ENCODE data around the gene ZNF217.
"Not testable (repeated sequence)": the region's sequence is repeated elsewhere in the genome, so short reads cannot be mapped to it uniquely, and the experiment has no call there.

The ZNF217 gene

DNA sequence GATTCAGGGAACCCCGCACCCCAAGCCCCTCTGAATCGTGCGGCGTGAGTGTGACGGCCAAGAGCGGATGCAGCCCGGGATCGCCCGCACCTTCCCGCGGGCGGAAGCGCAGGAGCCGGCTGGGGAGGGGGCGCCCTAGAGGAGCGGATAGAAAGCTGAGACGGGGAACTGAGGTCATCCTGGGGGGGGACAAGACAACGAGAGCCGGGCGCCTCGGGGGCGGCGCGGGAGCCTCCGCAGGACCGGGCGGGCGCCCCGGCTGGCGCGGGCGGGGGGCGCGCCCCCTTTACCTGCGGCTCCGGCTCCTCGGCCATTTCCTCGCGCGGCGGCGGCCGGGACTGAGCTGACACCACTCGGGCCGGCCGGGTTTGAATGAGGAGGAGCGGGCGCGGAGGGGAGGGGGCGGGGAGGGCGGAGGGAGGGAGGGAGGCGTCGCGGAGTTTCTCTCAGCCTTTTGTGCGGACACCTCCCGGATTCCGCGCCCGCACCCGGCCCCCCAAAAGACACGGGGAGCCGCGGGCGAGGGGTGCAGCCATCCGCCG is at the start of gene ZNF217:
TSS of gene ZNF217 (minus strand) at position 374 of the 542 bp plus-strand sequence. CDS start 11,013 bp downstream, outside the sequence.
- DNase-seq, result peak; percentile 81

DNA sequence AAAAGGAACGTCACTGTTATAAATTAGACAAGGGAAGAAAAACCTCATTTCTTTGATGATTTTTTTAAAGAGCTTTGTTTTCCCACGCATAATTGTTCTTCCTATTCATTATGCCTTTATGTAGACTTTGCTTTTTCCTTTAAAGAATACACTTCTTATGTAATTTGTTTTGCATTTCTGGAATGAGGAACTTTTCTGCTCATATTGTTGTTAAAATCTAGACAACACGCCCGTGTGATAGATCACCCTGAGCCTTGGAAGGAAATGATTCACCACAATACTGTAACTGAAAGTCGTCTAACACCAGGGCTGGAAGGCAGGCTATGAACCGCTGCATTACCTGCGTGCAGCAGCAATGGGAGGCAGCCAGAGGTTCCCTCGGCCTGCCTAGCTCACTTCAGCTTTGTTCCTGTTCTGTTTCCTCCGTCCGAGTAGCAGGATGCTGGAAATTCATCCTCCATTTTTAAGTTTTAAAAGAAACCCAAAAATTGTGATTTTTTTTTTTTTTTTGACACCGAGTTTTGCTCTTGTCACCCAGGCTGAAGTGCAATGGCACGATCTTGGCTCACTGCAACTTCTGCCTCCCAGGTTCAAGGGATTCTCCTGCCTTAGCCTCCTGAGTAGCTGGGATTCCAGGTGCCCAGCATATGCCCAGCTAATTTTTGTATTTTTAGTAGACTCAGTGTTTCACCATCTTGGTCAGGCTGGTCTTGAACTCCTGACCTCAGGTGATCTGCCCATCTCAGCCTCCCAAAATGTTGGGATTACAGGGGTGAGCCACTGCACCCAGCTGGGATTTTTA is 49.6 kb upstream of the ZNF217 start:
- DNase-seq, result peak; percentile 91

DNA sequence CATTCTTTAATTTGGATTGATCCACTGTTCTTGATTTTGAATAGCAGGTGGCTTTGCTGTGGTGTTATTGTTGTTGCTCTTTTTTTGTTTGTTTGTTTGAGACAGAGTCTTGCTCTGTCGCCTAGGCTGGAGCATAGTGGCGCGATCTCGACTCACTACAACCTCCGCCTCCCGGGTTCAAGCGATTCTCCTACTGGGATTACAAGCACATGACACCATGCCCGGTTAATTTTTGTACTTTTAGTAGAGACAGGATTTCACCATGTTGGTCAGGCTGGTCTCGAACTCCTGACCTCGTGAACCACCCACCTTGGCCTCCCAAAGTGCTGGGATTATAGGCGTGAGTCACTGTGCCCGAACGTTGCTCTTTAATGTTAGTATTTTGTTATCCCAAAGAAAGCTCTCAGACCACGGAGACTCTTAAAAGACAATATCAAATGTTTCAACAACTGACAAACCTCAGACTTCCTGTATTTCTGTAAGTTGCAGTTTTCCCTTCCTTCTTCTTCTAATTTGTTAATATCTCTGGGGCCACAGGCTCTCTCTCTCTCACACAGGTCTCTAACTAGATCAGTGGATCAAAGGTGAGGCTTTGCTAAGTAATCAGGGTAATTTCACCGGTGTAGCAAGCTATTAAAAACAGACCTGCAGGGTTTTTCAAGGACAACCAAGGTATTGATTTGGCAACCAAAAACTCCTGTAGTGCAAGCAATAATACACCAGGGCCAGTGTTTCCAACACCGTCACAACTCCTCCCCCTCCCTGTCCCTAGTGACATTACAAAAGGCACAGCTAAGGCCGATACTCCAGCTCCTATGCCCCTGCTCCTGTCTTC is 48.8 kb upstream of the ZNF217 start:
- peak; percentile 92 for DNase-seq

DNA sequence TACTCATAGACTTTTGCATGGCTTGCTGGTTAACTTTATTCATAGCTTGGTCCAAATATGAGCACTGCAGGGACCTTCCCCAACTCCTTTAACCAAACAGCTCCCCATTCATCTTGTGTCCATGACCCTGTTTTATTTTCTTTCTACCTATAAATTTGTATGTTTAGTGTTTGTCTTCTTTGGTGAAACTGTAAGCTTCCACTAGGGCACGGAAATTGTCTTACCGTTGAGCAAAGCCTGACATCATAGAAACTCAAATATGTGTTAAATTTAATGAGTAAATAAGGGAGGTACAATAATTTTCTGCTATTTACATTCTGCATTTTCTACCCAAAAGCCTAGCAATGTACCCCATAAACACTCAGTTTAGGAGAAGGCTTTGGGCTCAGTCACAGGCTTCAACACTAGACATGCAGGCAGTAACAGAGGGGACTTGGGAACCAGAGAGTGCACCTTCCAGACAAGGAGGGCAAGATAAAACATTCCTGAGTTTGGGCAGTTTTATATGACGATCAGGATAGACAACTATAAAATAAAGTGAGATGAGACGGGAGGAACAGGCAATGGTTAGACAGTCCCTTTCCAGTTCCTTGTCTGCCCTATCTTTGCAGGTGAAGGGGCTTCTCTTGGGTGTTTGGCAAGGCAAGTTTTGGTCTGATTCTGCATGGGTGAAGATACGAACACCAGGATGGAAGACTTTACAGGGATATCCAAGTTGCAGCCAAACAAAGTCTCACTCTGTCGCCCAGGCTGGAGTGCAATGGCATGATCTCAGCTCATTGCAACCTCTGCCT is 46.2 kb upstream of the ZNF217 start:
- no peak for DNase-seq

DNA sequence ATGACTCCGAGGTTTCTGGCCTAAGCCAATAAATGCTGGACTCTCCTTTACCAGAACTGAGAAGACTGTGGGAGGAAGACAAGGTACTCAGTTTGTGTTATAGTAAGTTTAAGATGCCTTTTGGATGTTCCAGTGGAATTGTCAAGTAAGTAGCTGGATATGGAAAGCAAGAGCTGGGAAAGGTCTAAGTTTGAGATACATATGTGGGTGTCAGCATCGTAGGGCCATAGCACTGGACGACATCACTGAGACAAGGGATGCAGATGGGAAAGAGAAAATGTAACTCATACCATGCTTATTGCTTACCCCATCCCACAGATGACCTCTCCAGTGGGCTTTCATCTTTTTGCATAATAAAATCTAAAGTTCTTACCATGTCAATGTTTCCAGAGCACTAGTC is 45.5 kb upstream of the ZNF217 start:
- no peak for DNase-seq

- DNase-seq, result not testable (repeated sequence)
Measured at GRCh38 chr20:53637310-53637709, 43.7 kb upstream of the ZNF217 start.

DNA sequence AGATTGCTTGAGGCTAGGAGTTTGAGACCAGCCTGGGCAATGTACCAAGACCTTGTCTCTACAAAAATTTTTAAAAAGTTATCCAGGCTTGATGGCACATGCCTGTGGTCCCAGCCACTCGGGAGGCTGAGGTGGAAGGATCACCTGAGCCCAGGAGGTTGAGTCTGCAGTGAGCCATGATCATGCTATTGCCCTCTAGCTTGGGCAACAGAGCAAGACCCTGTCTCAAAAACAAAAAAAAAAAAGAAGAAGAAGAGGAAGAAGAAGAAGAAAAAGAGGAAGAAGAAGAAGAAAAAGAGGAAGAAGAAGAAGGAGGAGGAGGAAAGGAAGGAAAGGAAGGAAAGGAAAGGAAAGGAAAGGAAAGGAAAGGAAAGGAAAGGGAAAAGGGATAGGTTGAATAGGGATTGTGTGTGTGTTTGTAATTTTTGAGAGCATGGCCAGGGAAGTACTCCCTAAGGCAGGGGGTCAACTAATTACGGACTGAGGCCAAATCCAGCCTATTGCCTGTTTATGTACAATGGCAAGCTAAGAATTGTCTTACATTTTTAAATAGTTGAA is 43.0 kb upstream of the ZNF217 start:
- DNase-seq, result no peak

DNA sequence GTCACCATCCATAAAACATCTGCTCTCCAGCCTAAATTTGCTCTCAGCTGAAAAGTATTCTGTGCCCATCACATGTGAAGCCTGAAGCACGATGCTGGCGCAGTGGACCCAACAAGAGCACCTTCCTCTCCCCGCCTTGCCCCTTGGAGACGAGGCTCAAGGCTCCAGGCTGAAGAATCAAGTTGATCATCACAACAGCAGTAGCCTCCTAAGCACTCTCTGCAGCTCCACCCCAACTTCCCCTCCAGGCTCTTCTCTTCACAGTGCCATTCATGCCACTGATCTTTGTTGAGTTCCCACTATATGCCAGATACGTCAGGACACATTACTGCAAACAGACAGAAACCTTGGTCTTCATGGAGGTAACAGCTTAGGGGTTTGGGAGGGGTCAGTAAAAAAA is 41.6 kb upstream of the ZNF217 start:
- peak; percentile 54 for DNase-seq

DNA sequence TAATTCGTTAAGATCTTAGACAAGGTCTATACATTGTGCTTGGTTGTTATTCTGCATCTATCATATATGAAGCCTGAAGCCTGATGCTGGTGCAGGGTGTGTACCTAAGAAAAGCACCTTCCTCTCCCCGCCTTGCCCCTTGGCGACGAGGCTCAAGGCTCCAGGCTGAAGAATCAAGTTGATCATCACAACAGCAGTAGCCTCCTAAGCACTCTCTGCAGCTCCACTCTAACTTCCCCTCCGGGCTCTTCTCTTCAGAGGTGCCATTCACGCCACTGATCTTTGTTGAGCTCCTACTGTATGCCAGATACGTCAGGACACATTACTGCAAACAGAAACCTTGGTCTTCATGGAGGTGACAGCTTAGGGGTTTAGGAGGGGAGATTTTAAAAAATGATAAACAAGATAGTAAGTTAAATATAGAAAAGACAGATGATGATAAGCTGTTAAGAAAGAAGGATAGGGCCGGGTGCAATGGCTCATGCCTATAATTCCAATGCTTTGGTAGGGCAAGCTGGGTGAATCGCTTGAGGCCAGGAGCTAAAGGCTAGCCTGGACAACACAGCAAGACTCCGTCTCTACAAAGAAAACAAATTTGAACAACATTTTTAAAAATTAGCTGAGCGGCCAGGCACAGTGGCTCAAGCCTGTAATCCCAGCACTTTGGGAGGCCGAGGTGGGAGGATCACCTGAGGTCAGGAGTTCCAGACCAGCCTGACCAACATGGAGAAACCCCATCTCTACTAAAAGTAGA is 38.4 kb upstream of the ZNF217 start:
- DNase-seq, result no peak

GRCh38 chr20:53629436-53629835 is 35.8 kb upstream of the ZNF217 start:
- DNase-seq, result no peak

DNA sequence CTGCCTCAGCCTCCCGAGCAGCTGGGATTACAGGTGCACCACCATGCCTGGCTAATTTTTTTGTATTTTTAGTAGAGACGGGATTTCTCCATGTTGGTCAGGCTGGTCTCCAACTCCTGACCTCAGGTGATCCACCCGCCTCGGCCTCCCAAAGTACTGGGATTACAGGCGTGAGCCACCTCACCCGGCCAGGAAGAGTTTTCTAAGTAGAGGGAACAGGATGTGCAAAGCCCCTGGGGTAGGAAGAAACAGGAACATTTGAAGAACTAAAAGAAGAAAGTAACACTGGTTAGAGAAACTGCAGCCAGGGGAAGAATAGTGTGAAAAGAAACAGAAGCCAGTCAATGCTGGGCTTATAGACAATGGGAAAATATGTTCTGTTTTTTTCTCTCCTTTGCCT is 35.1 kb upstream of the ZNF217 start:
- DNase-seq, result not testable (repeated sequence)

DNA sequence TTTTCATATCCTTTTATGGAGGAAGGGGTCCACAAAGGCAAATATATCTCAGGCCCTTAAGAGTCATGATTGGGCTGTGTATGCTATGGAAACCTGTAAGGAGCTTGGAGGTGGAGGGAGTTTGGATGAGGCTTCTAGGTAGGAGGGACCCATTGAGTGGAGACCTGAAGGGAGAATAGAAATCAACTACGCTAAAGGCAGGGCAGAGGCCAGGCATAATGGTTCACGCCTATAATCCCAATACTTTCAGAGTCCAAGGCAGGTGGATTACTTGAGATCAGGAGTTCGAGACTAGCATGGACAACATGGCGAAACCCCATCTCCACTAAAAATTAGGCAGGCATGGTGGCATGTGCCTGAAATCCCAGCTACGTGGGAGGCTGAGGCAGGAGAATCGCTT is 34.4 kb upstream of the ZNF217 start:
- DNase-seq, result no peak

GRCh38 chr20:53627001-53627400 is 33.4 kb upstream of the ZNF217 start:
- not testable (repeated sequence) for DNase-seq

- no peak for DNase-seq
Measured at GRCh38 chr20:53626584-53626983, 32.9 kb upstream of the ZNF217 start.

GRCh38 chr20:53625311-53626129 is 31.9 kb upstream of the ZNF217 start:
- DNase-seq, result peak; percentile 44

DNA sequence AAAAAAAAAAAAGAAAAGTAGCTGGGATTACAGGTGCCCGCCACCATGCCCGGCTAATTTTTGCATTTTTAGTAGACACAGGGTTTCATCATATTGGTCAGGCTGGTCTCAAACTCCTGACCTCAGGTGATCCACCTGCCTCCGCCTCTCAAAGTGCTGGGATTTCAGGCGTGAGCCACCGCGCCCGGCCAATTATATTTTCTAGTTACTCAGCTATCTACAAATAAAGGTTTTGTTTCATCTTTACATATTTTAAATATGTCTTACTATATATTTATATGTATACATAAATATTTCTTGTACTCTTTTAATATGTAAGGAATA is 31.2 kb upstream of the ZNF217 start:
- not testable (repeated sequence) for DNase-seq

GRCh38 chr20:53623454-53624211 is 30.0 kb upstream of the ZNF217 start:
- DNase-seq, result peak; percentile 89

GRCh38 chr20:53623134-53623453 is 29.5 kb upstream of the ZNF217 start:
- DNase-seq, result no peak

DNA sequence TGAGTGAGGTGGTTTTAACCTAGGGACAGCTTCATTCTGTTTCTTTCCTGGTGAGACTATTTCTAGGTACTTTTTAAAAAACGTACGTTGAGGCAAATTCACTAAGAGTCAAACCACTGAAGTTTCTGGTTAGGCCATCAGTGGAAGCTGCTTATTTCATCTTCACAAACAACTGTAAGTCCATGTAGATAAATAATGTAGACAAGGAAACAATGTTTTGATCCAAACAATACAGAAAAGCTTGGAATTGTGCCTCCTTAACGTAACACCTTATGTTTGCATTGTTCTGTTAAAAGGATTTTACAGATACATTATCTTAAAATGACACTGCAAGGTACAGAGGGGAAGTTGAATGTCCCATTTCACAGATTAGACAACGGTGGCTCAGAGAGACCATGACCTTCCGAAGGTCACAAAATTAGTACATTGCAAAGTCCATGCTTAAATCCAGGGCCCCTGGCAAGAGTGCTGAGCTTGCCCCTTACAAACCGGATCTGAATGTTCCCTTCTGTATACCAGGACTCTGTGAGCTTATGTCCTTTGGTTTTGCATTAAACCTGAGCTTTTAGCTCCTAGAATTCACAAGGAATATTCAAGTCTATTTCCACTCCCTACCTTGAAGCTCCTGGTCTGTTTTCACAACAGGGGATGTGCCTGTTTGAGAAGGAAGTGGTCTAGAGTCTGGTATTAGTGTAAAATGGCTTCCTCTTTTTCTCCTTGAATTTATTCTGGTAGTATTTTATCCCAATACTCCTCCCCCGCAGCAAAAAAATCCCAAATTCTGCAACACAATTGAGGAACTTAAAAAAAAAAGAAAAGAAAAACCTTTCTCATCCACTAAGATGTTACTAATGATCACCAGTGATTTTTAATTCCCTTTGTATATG is 28.9 kb upstream of the ZNF217 start:
- DNase-seq, result peak; percentile 70

Measured in hematopoietic multipotent progenitor cell treated with erythropoietin and hydrocortisone succinate and interleukin-3 and kit ligand, for 4 days (in vitro differentiated cells).